Neural crest cell (in vitro differentiated cells): ENCODE measurements around the gene SMO. TPM values are rescaled to one million over a fixed set of nuclear protein-coding genes. Genes with fewer than 3 reads are reported as not detected.
"Not testable (repeated sequence)": the region's sequence is repeated elsewhere in the genome, so short reads cannot be mapped to it uniquely, and the experiment has no call there.

Experiments used
- DNase-seq: peaks from one replicate; pipeline ENCODE4 v3.0.0; 2021; ENCODE audit warnings: low read depth, mixed read lengths, low spot score
- H3K27ac Mint-ChIP-seq: one replicate; pipeline ENCODE4 v1.8.0; 2021; ENCODE audit warnings: mild to moderate bottlenecking, mixed read lengths; ENCODE audit not compliant: unreplicated experiment
- H3K27me3 Mint-ChIP-seq: 2 replicates; pipeline ENCODE4 v1.8.0; 2021; ENCODE audit warnings: low read depth, mild to moderate bottlenecking, mixed read lengths
- H3K36me3 Mint-ChIP-seq: 2 replicates; pipeline ENCODE4 v1.8.0; 2021; ENCODE audit warnings: low read depth, mild to moderate bottlenecking, mixed read lengths
- H3K4me1 Mint-ChIP-seq: 2 replicates; pipeline ENCODE4 v1.8.0; 2021; ENCODE audit warnings: mixed read lengths
- H3K4me3 Mint-ChIP-seq: one replicate; pipeline ENCODE4 v1.8.0; 2021; ENCODE audit warnings: mild to moderate bottlenecking, mixed read lengths
- H3K9me3 Mint-ChIP-seq: 2 replicates; pipeline ENCODE4 v1.8.0; 2021; ENCODE audit warnings: mixed read lengths
- CTCF ChIP-seq: fragments of 200-600 bp; sonication (generic); conservative IDR thresholded peaks from 2 replicates; pipeline ENCODE4 v1.5.0; 2021; ENCODE audit warnings: antibody characterized with exemption, mild to moderate bottlenecking
- total RNA-seq: library from RNA; stranded (reverse); gene quantifications from 2 replicates; pipeline ENCODE4 v1.2.1, GENCODE V29; 2021

SMO gene
- total RNA-seq, 1 donor from 2014 or later = 119 TPM

DNA sequence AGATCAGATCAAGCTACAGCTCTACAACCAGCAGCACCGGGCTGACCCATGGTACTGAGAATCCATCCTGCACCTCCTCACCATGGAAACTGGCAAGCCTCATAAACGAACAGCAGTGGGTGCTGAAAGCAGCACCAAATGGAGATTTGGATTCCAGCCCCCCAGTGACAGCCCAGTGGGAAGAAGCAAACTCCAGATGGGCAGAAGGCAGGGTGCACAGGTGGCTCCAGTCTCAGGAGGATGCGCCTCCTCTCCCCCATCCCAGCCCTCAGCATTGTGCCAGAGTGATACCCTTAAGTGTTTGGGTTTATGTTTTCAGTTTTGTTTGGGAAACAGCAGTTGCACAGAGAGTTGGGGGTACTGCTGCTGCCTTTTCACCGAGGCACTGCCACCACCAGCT lies 20.6 kb upstream of the SMO start:
- TF ChIP-seq CTCF = no peak
- Mint-ChIP-seq H3K4me1 (peaks cover 17% of the 10 kb centered on the region), H3K9me3 (no peaks in the 10 kb centered on the region), H3K27ac (peak overlapping the region; percentile 82), H3K4me3 (peak overlapping the region; percentile 29), H3K36me3 (peaks cover 2% of the 10 kb centered on the region), H3K27me3 (peaks cover 23% of the 10 kb centered on the region)
- DNase-seq = no peak

DNA sequence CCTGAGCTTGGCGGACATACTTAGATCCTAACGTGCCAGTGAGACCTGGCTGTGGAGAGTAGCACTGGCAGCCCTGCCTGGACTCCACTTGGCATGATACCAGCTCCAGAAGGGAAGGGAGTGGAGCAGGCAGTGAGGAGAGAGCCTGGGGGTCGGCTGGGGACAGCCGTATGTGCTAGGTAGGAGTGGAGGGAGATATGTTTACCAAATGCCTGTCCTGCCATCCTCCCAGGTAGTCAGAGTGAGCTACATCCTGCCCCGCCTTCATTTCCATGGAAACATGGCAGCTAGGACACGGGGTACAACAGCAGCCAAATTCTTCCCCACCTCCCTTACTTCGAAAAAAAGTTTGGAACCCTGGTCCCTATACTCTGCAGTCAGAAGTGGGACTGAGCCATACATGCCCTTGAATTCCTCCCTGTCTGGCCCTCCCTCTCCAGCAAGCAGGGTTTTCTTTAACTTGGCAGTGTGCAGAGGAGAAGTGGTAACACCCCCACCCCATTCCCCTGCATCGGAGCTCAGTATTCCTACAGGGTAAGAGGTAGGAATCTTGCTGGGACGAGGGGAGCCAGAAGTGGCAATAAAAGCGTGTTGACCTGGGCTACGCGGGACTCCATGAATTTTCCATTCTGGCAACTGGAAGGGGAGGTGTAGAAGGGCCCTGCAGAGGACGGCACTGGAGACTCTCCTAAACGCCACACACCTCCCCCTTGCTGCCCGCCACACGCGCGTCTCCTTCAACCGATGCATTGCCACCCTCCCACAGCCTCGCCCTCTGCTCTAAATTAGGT lies 20.0 kb upstream of the SMO start:
- peak overlapping the region; percentile 82 for H3K27ac Mint-ChIP-seq
- TF ChIP-seq CTCF = no peak
- H3K27me3 Mint-ChIP-seq = peaks cover 23% of the 10 kb centered on the region
- peak overlapping the region; percentile 76 for H3K4me3 Mint-ChIP-seq
- peaks cover 2% of the 10 kb centered on the region for H3K36me3 Mint-ChIP-seq
- H3K4me1 Mint-ChIP-seq = peaks cover 17% of the 10 kb centered on the region
- no peaks in the 10 kb centered on the region for H3K9me3 Mint-ChIP-seq
- no peak for DNase-seq

GRCh38 chr7:129169171-129169671 lies 19.2 kb upstream of the SMO start:
- no peaks in the 10 kb centered on the region for H3K9me3 Mint-ChIP-seq
- peak; percentile 40 for DNase-seq
- peak overlapping the region; percentile 77 for H3K4me3 Mint-ChIP-seq
- TF ChIP-seq CTCF = no peak
- peak overlapping the region; percentile 93 for H3K27ac Mint-ChIP-seq
- peaks cover 17% of the 10 kb centered on the region for H3K4me1 Mint-ChIP-seq
- H3K36me3 Mint-ChIP-seq = peaks cover 2% of the 10 kb centered on the region
- H3K27me3 Mint-ChIP-seq = peaks cover 23% of the 10 kb centered on the region

DNA sequence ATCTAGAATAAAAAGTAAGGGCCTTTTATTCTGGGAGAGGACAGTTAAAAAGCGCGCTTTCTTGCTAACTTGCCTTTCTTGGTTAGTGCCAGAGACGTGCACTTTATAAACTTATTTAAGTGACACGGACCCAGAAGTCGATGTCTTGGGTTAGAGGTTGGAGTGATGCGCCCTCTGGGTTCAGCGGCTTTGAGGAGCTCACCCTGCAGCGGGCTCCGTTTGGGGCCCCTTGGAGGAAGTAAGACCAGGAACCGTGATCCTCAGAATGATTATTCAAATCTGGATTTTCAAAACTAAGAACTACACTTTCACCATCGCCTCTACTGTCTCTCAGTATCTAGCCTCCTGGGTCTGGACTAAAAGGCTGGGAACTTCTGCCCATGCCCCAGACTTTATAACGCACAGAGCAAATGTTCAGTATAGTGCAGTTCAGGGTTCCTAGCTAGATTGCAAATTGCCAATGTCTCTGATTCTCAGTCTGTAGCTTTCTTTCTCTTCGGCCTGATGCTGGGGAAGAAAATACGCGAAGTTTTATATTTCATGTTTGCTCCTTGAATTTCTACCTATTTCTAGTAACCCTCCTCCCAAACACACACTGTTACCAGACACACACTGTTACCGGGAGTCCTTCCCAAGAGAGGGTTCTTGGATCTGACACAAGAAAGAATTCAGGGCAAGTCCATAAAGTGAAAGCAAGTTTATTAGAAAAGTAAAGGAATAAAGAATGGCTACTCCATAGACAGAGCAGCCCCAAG lies 18.6 kb upstream of the SMO start:
- Mint-ChIP-seq H3K27me3 (peaks cover 23% of the 10 kb centered on the region), H3K4me3 (peak overlapping the region; percentile 77), H3K27ac (peak overlapping the region; percentile 93), H3K4me1 (peaks cover 17% of the 10 kb centered on the region), H3K9me3 (no peaks in the 10 kb centered on the region), H3K36me3 (peaks cover 2% of the 10 kb centered on the region)
- TF ChIP-seq CTCF = no peak
- DNase-seq = no peak

DNA sequence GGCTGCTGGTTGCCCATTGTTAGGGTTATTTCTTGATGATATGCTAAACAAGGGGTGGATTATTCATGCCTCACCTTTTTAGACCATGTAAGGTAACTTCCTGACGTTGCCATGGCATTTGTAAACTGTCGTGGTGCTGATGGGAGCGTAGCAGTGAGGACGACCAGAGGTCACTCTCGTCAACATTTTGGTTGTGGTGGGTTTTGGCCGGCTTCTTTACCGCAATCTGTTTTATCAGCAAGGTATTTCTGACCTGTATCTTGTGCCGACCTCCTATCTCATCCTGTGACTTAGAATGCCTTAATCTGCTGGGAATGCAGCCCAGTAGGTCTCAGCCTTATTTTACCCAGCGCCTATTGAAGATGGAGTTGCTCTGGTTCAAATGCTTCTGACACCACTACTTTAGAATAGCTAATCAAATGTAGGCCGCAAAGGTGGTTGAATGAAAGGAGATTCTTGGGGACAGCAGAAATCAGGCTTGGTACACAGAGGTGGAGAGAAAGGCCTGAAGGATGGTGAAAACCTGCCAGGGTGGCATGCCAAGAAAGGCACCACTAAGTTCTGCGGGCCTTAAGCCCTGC lies 17.9 kb upstream of the SMO start:
- peak overlapping the region; percentile 67 for H3K4me3 Mint-ChIP-seq
- peaks cover 17% of the 10 kb centered on the region for H3K4me1 Mint-ChIP-seq
- H3K27me3 Mint-ChIP-seq = peaks cover 23% of the 10 kb centered on the region
- no peak for TF ChIP-seq CTCF
- H3K9me3 Mint-ChIP-seq = no peaks in the 10 kb centered on the region
- peaks cover 2% of the 10 kb centered on the region for H3K36me3 Mint-ChIP-seq
- DNase-seq = no peak
- H3K27ac Mint-ChIP-seq = no peak overlapping the region

GRCh38 chr7:129173861-129174260 lies 14.6 kb upstream of the SMO start:
- not testable (repeated sequence) for H3K27ac Mint-ChIP-seq, DNase-seq, H3K36me3 Mint-ChIP-seq, H3K9me3 Mint-ChIP-seq, H3K4me3 Mint-ChIP-seq
- peaks cover 19% of the 10 kb centered on the region for H3K27me3 Mint-ChIP-seq
- H3K4me1 Mint-ChIP-seq = peaks cover 13% of the 10 kb centered on the region
